MM.1S (cell line): ENCODE results near the gene NTRK2.

ENCODE experiments used
- EZH2phosphoT487 ChIP-seq: fragments of 300-600 bp; sonication (generic); IDR thresholded peaks from 2 replicates; pipeline ENCODE4 v1.6.1; 2018; ENCODE audit warnings: antibody characterized with exemption, low read length
- TF ChIP-seq, protein P1 (sequence below): fragments of 300-600 bp; sonication (generic); IDR thresholded peaks from 2 replicates; pipeline ENCODE4 v1.5.1; 2016; ENCODE audit warnings: antibody characterized with exemption, low read length, mixed read lengths

DNA sequence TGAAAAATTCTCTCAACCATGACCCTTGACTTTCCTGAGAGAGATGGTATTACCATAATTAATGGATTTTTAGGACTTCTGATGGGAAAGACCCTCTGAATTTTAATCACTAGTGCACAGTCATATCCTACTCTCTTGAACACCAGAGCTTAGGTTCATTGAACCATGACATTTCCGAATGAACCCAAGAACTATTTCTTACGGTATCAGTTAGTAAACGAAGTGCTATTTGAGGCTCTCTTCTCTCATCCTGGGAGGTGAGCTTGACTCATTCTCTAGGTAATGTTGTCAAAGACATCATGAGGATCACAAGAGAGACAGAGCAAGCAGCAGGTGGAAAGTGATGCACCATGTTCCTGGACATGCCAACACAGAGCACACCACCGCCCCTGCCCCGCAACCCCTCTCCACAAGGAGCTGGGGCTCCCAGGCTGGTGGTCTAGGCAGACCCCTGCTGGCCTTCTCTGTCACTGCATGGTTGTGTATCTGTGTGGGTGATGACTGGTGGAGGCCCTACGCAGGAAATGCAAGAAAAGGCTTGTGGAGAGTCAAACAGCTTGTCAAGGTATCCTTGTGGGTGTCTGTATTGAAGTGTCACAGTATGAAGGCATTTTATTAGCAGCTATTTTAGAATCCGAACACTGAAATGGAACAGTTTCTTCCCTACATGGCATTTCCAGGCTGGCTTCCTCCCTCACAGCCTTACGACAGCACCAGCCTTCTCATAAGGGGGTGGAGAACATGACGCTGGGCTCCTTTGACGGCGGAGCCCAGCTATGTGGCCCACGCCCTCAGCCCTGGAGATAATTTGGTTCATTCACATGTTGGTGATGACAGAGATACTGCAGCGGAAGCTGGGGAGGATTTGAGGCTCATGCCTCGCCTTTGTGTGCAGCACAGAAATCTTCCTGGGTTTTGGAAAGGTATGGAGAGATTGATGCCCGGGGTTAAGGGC lies 297.6 kb downstream of the NTRK2 start:
- TF ChIP-seq, protein P1, sequence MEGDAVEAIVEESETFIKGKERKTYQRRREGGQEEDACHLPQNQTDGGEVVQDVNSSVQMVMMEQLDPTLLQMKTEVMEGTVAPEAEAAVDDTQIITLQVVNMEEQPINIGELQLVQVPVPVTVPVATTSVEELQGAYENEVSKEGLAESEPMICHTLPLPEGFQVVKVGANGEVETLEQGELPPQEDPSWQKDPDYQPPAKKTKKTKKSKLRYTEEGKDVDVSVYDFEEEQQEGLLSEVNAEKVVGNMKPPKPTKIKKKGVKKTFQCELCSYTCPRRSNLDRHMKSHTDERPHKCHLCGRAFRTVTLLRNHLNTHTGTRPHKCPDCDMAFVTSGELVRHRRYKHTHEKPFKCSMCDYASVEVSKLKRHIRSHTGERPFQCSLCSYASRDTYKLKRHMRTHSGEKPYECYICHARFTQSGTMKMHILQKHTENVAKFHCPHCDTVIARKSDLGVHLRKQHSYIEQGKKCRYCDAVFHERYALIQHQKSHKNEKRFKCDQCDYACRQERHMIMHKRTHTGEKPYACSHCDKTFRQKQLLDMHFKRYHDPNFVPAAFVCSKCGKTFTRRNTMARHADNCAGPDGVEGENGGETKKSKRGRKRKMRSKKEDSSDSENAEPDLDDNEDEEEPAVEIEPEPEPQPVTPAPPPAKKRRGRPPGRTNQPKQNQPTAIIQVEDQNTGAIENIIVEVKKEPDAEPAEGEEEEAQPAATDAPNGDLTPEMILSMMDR, result no peak
- no peak for TF ChIP-seq EZH2phosphoT487
